ENCODE data around the gene RNF186.
"Not testable (repeated sequence)": the region's sequence is repeated elsewhere in the genome, so short reads cannot be mapped to it uniquely, and the experiment has no call there.

The RNF186 gene

GRCh38 chr1:19825298-19825697, 10.2 kb upstream of the RNF186 start:
- Histone ChIP-seq H3K36me3 (no peaks in the 10 kb centered on the region), H4K20me1 (no peaks in the 10 kb centered on the region), H3K4me2 (no peak overlapping the region), H3K9me3 (no peaks in the 10 kb centered on the region), H3K9ac (no peak overlapping the region), H3K27ac (no peak overlapping the region), H3K27me3 (no peaks in the 10 kb centered on the region), H3K4me3 (no peak overlapping the region), H3K4me1 (no peaks in the 10 kb centered on the region)
- TF ChIP-seq Cebpa-rat (IDR thresholded peaks at IDR 0.05) = no peak

DNA sequence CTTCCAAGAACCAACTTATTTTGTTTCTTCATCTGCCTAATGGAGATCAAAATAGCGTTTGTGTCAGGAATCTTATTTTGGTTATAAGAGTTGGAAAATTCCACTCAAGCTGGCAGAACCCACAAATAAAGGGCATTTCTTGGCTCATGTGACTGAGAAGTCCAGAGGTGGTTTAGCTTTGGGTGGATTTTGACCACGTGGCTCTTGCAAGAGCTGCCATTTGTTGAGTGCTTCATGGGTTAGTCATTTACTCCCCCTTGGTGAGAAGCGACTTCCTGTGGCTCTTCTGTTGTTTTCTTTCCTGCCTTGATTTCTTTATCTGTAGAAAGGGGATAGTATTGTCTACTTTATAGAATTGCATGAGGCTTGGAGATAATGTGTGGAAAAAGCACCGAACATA, 9.5 kb upstream of the RNF186 start:
- Histone ChIP-seq H3K9me3 (no peaks in the 10 kb centered on the region), H3K27me3 (no peaks in the 10 kb centered on the region), H4K20me1 (no peaks in the 10 kb centered on the region), H3K4me3 (no peak overlapping the region), H3K4me2 (no peak overlapping the region), H3K4me1 (peaks cover 2% of the 10 kb centered on the region), H3K27ac (no peak overlapping the region), H3K9ac (no peak overlapping the region), H3K36me3 (no peaks in the 10 kb centered on the region)
- no peak for TF ChIP-seq Cebpa-rat (IDR thresholded peaks at IDR 0.05)

- H3K27me3 ChIP-seq = no peaks in the 10 kb centered on the region
- H3K9me3 ChIP-seq = no peaks in the 10 kb centered on the region
- peaks cover 7% of the 10 kb centered on the region for H3K4me1 ChIP-seq
- no peaks in the 10 kb centered on the region for H4K20me1 ChIP-seq
- H3K4me3 ChIP-seq = no peak overlapping the region
- no peaks in the 10 kb centered on the region for H3K36me3 ChIP-seq
- no peak overlapping the region for H3K9ac ChIP-seq
- no peak overlapping the region for H3K27ac ChIP-seq
- TF ChIP-seq Cebpa-rat (IDR thresholded peaks at IDR 0.05) = no peak
- H3K4me2 ChIP-seq = no peak overlapping the region
Observed at GRCh38 chr1:19824036-19824435, 9.0 kb upstream of the RNF186 start.

- H3K9ac ChIP-seq = no peak overlapping the region
- H3K4me2 ChIP-seq = peak overlapping the region; percentile 41
- peaks cover 25% of the 10 kb centered on the region for H3K4me1 ChIP-seq
- no peaks in the 10 kb centered on the region for H3K9me3 ChIP-seq
- H3K36me3 ChIP-seq = no peaks in the 10 kb centered on the region
- no peak overlapping the region for H3K4me3 ChIP-seq
- H3K27ac ChIP-seq = no peak overlapping the region
- H3K27me3 ChIP-seq = no peaks in the 10 kb centered on the region
- TF ChIP-seq Cebpa-rat (IDR thresholded peaks at IDR 0.05) = no peak
- H4K20me1 ChIP-seq = no peaks in the 10 kb centered on the region
Observed at GRCh38 chr1:19819701-19820100, 4.6 kb upstream of the RNF186 start.

GRCh38 chr1:19818324-19818723, 3.2 kb upstream of the RNF186 start:
- Histone ChIP-seq H3K9ac (no peak overlapping the region), H3K4me2 (no peak overlapping the region), H3K36me3 (no peaks in the 10 kb centered on the region), H4K20me1 (no peaks in the 10 kb centered on the region), H3K4me3 (no peak overlapping the region), H3K9me3 (no peaks in the 10 kb centered on the region), H3K4me1 (peaks cover 39% of the 10 kb centered on the region), H3K27me3 (no peaks in the 10 kb centered on the region), H3K27ac (no peak overlapping the region)
- no peak for TF ChIP-seq Cebpa-rat (IDR thresholded peaks at IDR 0.05)

DNA sequence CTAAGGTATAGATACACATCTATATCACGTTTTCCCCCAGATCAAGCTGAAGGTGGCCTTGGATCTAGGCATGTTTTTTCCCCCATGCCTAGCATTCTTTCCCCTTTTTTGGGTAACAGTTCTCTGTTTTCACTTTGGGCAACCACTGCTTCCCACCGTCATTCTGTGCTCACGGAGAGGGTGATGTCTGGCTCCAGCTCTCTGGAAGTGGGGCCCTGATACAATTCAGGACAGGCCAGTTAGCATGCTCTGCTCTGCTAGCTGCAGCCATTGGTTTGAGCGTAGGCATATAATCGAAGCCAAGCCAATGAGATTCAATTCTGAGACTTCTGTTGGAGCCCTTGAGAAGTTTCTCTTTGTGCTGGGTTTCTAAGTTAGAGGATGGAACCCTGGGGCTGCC, 2.1 kb upstream of the RNF186 start:
- TF ChIP-seq Cebpa-rat (IDR thresholded peaks at IDR 0.05) = no peak
- Histone ChIP-seq H3K4me2 (no peak overlapping the region), H3K4me1 (peaks cover 42% of the 10 kb centered on the region), H3K27me3 (no peaks in the 10 kb centered on the region), H4K20me1 (no peaks in the 10 kb centered on the region), H3K4me3 (no peak overlapping the region), H3K27ac (no peak overlapping the region), H3K9me3 (no peaks in the 10 kb centered on the region), H3K36me3 (no peaks in the 10 kb centered on the region), H3K9ac (no peak overlapping the region)

- H4K20me1 ChIP-seq, H3K4me3 ChIP-seq, H3K27ac ChIP-seq, H3K4me2 ChIP-seq, H3K27me3 ChIP-seq, H3K36me3 ChIP-seq, H3K9ac ChIP-seq, H3K9me3 ChIP-seq: not testable (repeated sequence)
- H3K4me1 ChIP-seq = peaks cover 42% of the 10 kb centered on the region
Observed at GRCh38 chr1:19816737-19817086, 1.6 kb upstream of the RNF186 start.

DNA sequence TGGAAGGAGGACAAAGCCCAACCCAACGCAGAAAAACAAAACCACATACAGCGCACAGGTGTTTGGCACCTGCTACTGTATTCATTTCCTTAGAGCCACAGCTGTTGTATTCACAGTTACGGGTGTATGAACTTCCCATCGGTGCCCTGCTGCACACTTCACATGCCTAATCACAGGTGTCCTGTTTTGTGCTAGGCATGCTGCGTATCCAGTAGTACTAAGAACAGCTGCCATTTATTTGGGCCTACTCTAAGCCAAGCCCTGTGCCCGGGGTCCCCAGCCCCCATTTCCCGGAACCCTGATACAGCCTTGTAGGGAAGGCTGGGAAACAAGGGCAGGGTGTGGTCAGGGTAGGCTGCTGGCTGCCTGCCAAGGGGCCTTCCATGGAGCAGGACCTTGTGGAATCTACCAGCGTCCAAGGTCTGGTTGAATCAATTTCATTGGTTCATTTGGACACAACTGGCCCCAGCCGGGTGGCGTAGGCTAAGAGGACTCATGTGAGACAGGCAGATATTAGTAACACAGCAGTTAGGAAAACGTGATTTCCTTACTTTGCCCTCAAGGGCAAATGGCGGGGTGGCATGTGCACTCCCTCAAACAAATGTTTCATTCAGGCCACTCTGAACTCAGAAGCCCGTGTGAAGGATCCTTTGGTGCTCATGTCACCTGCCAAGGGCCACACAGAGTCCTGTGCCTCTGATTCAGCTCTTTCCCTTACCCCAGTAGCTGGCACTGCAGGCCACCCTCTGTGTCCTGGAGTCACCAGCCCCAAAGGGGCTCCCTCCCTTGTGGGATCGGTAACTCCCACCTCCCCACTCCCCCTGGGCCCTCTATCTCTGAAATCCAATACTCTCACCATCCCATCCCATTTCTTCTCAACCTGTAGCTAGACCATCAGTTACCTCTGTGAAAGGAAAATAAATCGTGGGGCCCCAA, 986 bp upstream of the RNF186 start:
- no peak overlapping the region for H3K4me3 ChIP-seq
- no peak overlapping the region for H3K9ac ChIP-seq
- no peaks in the 10 kb centered on the region for H3K36me3 ChIP-seq
- H3K4me2 ChIP-seq = peak overlapping the region; percentile 34; the same call in 1 of the 2 replicates
- TF ChIP-seq Cebpa-rat (IDR thresholded peaks at IDR 0.05) = no peak
- H3K9me3 ChIP-seq = no peaks in the 10 kb centered on the region
- H3K27ac ChIP-seq = no peak overlapping the region
- no peaks in the 10 kb centered on the region for H4K20me1 ChIP-seq
- peaks cover 42% of the 10 kb centered on the region for H3K4me1 ChIP-seq
- no peaks in the 10 kb centered on the region for H3K27me3 ChIP-seq

GRCh38 chr1:19814244-19814661, 830 bp downstream of the RNF186 start:
- peak overlapping the region; percentile 50 for H3K4me2 ChIP-seq
- no peaks in the 10 kb centered on the region for H3K27me3 ChIP-seq
- H3K36me3 ChIP-seq = no peaks in the 10 kb centered on the region
- H3K27ac ChIP-seq = no peak overlapping the region
- no peaks in the 10 kb centered on the region for H3K9me3 ChIP-seq
- no peaks in the 10 kb centered on the region for H4K20me1 ChIP-seq
- peaks cover 36% of the 10 kb centered on the region for H3K4me1 ChIP-seq
- no peak overlapping the region for H3K4me3 ChIP-seq
- no peak overlapping the region for H3K9ac ChIP-seq
- TF ChIP-seq Cebpa-rat (IDR thresholded peaks at IDR 0.05) = no peak

GRCh38 chr1:19813643-19813960, 1.5 kb downstream of the RNF186 start:
- Histone ChIP-seq H4K20me1 (no peaks in the 10 kb centered on the region), H3K36me3 (no peaks in the 10 kb centered on the region), H3K4me1 (peaks cover 32% of the 10 kb centered on the region)

More at GRCh38 chr1:19813643-19813960, 1.5 kb downstream of the RNF186 start:
- H3K4me2 ChIP-seq = peak overlapping the region; percentile 50
- no peak overlapping the region for H3K9ac ChIP-seq
- H3K27ac ChIP-seq = no peak overlapping the region
- no peaks in the 10 kb centered on the region for H3K9me3 ChIP-seq
- H3K4me3 ChIP-seq = no peak overlapping the region
- TF ChIP-seq Cebpa-rat (IDR thresholded peaks at IDR 0.05) = no peak
- H3K27me3 ChIP-seq = no peaks in the 10 kb centered on the region
